ENCODE data around the gene TAF11L10.
"Not testable (repeated sequence)": the region's sequence is repeated elsewhere in the genome, so short reads cannot be mapped to it uniquely, and the experiment has no call there.

TAF11L10 gene

GRCh38 chr5:17597728-17598127, at the start of gene TAF11L10:
Gene TAF11L10 (minus strand): TSS chr5:17597828.
- in situ Hi-C loops (cut with HindIII; ENCODE audit: low sequenced_read_pairs): not testable (repeated sequence)

- in situ Hi-C loops (cut with HindIII; ENCODE audit: low sequenced_read_pairs): no loop called here
These were observed 36.5 kb upstream of the TAF11L10 start, which contains the start of gene TAF11L14 for GRCh38 chr5:17634160-17634559. Gene TAF11L14 (plus strand): TSS chr5:17634460.

GRCh38 chr5:17631788-17632187, 34.2 kb upstream of the TAF11L10 start, which contains the start of gene TAF11L13:
Gene TAF11L13 (plus strand): TSS chr5:17632088.
- in situ Hi-C loops (cut with HindIII; ENCODE audit: low sequenced_read_pairs): not testable (repeated sequence)

GRCh38 chr5:17625686-17626085, 28.1 kb upstream of the TAF11L10 start:
- in situ Hi-C loops (cut with HindIII; ENCODE audit: low sequenced_read_pairs): no loop called here

- in situ Hi-C loops (cut with HindIII; ENCODE audit: low sequenced_read_pairs): no loop called here
These were observed 23.0 kb upstream of the TAF11L10 start for GRCh38 chr5:17620627-17621026.

- in situ Hi-C loops (cut with HindIII; ENCODE audit: low sequenced_read_pairs): no loop called here
These were observed 21.7 kb upstream of the TAF11L10 start for GRCh38 chr5:17619354-17619753.

- in situ Hi-C loops (cut with HindIII; ENCODE audit: low sequenced_read_pairs): no loop called here
These were observed 17.4 kb upstream of the TAF11L10 start for GRCh38 chr5:17614872-17615605.

- in situ Hi-C loops (cut with HindIII; ENCODE audit: low sequenced_read_pairs): not testable (repeated sequence)
These were observed 12.5 kb upstream of the TAF11L10 start, which contains the start of gene TAF11L12 for GRCh38 chr5:17610092-17610491. Gene TAF11L12 (plus strand): TSS chr5:17610392.

GRCh38 chr5:17607461-17607860, 9.8 kb upstream of the TAF11L10 start:
- in situ Hi-C loops (cut with HindIII; ENCODE audit: low sequenced_read_pairs): not testable (repeated sequence)

- in situ Hi-C loops (cut with HindIII; ENCODE audit: low sequenced_read_pairs): no loop called here
These were observed 7.3 kb upstream of the TAF11L10 start for GRCh38 chr5:17604951-17605350.

- in situ Hi-C loops (cut with HindIII; ENCODE audit: low sequenced_read_pairs): not testable (repeated sequence)
These were observed 6.3 kb upstream of the TAF11L10 start, which contains the start of gene TAF11L11 for GRCh38 chr5:17603880-17604279. Gene TAF11L11 (plus strand): TSS chr5:17604183.

GRCh38 chr5:17594255-17594654, 3.4 kb downstream of the TAF11L10 start, which contains the start of gene TAF11L9:
Gene TAF11L9 (minus strand): TSS chr5:17594394.
- in situ Hi-C loops (cut with HindIII; ENCODE audit: low sequenced_read_pairs): not testable (repeated sequence)

GRCh38 chr5:17590860-17591259, 6.8 kb downstream of the TAF11L10 start, which contains the start of gene TAF11L8:
Gene TAF11L8 (minus strand): TSS chr5:17590960.
- in situ Hi-C loops (cut with HindIII; ENCODE audit: low sequenced_read_pairs): not testable (repeated sequence)

- in situ Hi-C loops (cut with HindIII; ENCODE audit: low sequenced_read_pairs): not testable (repeated sequence)
These were observed 12.0 kb downstream of the TAF11L10 start, which contains the start of gene TAF11L7 for GRCh38 chr5:17585658-17586057. Gene TAF11L7 (minus strand): TSS chr5:17585758.
